HCEC 1CT (cell line): ENCODE results near the gene TMEM132D.
"Not testable (repeated sequence)": the region's sequence is repeated elsewhere in the genome, so short reads cannot be mapped to it uniquely, and the experiment has no call there.

Source experiments
- DNase-seq: peaks from one replicate; pipeline ENCODE4 v3.0.0-alpha.2; 2017

The TMEM132D gene

DNA sequence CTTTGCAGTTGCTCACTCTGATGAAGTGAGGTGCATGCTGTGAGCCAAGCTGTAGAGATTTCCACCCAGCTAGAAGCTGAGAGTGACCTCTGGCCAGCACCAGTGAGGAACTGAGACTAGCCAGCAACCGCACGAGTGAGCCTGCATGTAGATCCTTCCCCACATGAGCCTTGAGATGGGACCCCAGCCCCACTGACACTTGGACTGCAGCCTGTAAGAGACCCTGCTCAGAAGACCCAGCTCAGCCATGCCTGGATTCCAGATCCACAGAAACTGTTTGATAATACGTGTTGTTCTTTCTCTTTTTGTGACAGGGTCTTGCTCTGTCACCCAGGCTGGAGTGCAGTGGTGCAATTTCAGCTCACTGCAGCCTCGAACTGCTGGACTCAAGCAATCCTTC is 821.4 kb downstream of the TMEM132D start:
- DNase-seq: no peak

DNA sequence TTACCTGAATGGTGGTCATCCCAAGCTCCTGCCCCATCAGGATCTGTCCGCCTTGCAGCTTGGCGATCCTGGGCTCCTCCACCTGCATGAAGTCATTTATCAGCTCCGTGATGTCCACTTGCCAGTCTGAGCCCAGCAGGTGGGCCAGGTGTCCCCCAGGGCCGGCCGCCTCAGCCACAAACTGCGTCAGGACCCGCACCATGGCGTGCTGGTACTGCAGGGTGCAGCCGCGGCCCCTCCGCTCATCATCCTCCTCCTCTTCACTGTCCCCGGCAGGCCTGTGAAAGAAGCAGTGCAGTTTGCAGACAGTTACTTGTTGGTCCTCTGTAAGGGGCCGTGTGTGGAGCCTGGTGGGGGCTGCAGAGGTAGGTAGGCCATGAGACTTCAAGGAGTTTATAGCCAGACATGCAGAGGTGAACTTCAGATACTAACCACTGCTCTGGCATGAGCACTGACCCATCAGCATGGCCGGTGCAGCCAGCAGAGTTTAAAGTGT is 822.0 kb downstream of the TMEM132D start:
- DNase-seq: no peak

DNA sequence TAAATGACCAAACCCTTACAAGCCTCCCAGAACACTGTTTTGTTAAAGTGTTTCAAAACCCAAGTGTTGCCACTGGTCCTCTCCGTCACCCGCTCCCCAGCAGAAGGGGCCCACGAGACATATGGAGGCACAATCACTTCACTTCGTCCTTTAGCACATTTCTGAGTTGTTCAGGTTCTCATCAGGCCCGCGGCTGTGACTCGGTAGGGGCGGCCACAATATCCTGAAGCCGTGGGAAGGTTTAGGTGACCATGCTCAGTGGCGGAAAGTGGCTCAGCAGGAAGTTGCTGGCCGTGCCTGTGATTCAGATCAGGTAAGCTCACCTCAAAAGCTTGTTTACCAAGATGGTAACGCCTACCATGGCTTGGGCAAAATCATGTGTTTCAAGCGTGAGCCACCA is 823.0 kb downstream of the TMEM132D start:
- no peak for DNase-seq

DNA sequence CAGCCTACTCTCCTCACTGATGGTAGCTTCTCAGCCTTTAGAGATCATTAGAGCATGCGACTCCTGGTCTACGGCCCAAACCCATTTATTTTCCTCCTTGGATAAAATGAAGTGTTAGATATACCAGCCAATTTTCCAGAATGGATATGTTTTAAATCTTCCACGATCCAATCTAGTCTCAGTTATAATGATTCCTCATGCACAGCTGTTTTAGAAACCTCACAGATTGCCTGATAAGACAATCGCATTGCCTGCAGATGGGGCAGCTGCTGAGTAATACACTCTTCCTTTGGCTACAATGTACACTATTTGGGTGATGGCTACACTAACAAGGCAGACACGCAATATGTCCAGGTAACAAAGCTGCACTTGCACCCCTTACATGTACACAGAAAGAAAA is 823.4 kb downstream of the TMEM132D start:
- DNase-seq: no peak

DNA sequence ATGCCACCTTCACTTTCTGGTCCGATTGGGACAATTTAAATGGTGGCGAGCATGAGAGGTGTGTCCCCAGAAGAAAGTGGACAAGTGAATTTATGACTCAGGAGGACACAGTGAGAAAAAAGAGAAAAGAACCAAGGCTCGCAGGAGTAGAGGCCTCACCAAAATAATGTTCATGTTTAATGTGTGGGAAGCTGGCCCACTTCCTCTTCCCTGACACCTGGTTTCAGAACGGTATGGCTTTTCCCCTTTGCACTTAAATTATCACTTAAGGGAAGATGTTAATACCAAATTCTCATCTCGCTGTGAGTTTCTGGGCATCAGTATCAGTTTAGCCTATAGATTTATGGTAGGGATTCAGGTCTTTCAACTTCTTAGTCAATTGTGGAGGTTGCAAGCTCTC is 824.1 kb downstream of the TMEM132D start:
- DNase-seq: no peak

DNA sequence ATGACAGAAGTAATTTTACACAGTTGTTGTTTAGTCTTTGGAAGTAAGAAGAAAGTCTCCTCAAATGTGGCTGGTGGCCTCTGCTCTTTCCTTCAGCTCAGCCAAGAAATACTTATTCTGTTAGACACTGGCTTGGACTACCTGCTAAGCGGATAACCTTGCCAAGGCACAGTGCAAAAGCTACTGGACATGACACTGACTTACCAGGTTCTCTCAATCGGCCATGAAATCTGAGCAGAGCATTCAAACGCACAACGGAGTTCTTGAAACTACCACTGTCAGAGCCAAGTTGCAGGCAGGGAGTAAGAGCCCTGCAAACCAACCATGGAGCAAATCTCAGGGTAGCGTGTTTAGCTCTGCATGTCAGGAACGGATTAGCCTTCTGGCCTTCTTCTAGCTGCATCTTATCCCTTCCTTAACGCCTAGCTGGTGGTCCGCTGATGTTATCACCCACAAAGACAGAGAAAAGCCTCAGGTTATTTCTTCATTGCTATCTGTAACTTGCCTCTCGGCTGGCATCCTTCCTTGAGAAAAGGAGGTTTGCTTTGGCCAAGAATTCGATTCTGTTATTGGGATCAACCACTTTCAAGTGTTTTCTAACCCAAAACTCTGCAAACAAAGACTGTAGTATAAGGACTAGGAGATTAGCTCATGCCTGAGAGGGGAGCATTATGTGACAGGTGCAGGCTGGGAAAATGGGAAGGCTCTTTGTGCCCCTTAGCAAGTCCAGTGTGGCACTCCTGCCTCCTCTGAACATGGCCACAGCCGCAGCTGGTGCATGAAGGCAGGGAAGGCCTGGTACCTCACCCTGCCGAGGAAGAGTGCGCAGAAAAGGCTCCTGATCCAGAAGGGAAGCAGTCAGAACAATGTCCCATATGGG is 827.1 kb downstream of the TMEM132D start:
- no peak for DNase-seq

DNA sequence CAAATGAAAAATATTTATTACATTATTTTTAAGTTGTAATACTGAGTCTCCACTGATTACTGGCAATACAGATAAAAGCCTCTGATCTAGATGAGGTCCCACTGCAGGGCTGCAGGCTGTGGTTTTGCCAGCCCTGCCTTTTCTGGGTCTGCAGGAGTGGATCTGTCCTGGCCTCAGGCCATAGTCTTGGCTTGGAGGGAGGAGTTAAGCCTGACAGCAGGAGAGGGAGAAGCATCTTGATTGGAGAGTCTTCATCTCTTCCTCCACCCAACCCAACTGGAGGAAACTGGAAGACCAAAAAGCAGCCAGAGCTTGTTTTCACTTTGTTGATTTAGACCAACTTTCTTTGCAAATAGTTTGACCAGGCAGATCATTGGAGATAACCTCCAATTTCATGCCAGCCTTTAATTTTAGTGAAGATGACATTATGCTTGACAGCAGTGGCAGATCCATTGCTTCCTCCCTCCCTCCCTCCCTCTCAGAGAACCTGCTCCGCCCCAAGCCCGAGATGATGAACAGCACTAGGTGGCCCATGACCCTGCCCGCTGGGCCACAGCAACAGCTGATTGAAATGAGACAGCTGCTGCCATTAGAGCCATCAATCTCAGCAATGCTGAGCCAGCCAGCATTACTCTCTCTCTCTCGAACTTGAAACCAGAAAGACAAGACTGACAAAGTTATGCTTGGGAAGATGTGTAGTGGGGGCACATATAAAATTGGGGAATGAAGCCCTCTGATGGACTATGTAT is 828.2 kb downstream of the TMEM132D start:
- DNase-seq: no peak

DNA sequence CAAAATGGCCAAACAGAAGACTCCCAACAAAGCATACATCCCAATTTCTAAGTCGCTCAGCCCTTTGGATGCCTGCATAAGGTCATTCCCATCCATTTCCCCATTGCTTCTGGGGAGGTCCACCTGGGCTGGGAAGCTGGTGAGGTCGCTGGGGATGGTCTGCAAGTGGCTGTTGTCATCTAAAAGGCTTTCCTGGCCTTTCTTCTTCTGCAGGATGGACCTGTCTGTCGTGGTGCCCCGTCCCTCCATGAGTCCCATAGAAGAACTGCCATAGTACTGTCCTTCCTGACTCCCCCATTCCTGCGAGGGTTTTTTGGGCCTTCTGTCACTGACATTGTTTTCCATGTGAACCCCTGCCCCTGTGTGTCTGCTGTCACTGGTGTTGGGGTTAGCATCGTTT is 829.4 kb downstream of the TMEM132D start:
- DNase-seq: no peak

DNA sequence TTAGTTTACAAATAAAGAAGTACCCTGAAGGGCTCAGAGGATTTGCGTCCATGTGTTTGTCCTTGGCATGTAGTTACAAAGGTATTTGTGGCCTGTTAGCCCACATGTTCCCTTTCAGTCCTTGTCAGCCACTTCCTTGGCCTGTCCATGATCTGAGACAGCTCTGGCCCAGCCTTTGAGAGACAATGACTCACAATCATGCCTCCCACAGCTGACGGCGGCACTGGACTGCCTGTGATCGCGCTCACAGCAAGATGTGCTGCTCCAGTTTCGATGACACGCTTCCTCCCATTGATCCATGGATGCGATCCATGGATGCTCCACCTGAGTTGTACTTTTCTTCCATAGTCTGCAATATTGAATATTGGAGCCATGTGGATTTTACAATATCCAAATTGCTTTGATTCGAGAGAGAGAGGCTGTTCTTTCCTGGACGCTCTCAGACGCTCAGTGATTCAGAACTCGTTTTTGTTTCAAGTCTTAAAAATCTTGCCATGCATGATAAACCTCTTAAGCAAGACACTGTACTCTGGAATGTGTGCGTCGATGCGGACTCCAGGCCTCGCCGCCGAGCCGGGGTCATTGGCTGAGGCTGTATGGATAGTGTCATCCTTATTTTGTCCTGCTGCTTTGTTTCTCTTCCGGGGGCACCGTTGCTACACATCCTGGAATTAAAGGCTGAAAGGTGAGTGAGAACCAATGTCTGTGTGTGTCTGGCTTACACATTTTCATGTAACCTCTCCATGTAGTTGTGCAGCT is 830.5 kb downstream of the TMEM132D start:
- DNase-seq: no peak

DNA sequence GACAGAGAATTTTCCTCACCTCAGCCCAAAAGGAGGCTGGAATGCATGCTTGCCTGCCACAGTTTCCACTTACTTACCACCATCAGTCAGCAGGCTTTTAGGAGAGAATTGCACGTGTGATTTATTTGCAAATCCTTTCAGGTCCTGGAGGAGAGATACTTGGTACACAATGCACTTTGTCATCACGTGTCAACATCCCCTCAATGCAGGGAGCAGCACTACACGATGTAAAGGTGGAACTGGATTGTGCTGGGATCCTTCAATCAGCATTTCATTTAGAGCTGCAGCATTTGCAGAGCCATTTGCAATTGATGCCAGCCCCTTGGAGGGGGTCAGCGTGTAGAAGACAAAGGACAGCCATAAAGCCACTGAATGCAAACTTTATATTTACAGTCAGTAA is 832.5 kb downstream of the TMEM132D start:
- no peak for DNase-seq

DNA sequence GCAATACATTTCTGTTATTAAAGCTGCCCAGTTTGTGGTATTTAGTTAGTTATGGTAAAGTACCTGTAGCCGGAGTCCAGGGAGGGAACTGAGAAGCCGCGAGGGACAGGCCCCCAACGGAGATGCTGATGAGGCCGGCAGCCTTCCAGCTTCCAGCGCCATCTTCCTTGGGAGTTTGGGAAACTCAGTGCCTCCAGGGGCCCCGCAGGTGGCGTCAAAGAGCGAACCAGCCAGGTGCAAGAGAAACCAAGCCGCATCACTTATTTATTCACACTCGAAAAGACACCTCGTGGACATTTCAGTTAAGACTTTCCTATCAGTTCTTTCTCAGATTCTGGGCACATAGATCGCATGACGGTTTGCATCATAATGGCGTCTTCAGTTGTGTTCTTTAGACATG is 833.9 kb downstream of the TMEM132D start:
- no peak for DNase-seq

DNA sequence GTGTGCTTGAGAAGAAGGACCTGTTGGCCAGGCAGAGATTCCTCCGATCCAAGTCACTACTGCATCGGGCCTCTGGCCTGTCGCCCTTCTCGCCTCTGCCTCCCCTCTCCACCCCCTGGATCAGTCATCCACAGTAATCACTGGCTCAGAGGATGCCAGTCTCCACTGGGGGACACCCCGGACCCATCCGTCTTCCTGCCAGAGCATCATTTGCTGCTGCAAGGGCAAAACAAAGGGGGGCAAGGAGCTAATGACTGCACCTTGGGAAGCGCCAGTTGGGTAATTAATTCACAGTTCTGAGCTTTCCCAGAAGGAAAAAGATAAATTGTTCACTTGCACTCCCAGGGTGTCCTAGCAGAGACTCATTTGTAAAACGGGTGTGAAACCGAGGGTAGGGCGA is 835.1 kb downstream of the TMEM132D start:
- DNase-seq: no peak

DNA sequence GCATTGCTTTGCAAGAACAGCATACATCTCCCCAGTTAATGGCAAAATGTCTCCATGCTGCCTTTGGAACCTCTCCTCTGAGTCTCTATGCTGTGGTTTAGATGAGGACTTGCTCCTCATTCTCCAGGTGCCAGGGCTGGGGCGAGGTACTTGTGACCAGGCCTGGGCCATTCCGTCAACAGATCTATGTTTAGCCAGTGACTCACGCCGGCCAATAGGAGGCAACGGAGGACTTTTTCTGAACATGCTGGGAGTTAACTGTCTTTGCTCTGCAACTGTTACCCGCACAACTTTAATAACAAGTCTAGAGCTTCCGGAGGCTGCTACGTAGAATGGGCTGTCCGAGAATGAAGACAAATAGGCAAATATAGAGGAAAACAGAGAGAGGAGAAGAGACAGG is 836.3 kb downstream of the TMEM132D start:
- no peak for DNase-seq

DNA sequence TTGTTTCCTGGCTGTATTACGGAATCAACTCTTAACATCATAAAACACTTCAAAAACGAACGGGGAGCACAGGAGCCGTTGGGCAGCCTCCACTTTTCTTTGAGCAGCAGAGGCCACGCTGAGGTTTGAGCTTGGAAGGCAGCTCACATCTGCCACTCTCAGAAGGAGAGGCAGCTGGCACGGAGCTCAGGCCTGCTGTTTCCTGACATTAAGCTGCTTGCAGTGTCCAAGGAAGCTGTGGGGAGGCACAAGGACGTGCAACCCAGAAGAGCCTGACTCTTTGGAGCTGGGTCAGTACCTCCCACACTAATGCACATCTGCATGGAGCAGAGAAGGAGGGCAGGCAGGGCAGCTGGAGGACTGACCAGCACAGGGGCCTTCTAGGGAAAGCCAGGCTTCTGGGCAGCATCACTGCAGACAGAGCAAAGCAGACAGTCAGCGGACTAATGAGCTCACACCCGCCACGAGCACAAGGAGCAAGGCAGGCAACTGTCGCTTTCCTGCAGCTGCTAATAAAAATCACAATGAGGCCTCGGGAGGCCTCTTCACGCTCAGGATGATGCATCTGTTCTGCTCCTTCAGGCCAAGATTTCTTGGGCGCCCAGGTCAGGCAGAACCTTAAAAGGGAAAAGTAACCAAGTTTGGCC is 839.5 kb downstream of the TMEM132D start:
- DNase-seq: no peak

DNA sequence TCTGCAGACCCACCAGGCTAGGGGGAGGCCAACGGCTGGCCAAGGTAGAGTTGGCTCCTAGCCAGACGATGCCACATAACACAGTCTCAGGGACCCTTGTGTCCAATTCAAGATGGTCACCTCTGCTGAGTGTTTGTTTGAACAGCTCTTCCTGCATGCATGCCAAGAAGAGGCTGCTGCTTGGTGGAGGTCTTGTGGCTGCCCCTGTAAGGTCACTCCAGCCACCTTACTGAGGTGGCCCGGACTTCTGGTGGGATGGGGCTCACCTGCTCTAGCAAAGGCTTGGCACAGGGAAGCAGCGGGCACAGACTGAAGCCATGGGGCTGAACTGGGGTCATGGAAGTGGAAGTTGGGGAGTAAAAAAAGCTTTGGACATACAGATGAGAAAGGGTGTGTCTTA is 840.2 kb downstream of the TMEM132D start:
- no peak for DNase-seq

DNA sequence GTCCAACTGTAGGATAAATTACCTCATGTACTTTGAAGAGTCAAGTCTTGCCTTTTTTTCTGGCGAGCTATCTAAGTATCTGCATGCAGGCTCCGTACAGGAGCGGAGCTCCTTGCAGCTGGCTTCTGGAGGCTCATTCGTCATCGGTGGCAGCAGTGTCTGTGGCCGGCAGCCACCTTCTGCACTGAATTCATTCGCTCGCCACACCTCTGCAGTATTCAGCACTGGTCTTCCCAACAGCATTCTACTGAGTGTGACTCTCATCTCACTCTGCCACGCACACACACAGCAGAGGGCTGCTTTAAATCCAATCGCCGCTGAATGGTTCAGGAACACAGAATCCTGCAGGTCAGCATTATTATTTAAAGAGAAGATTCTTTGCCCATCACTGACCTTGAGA is 850.6 kb downstream of the TMEM132D start:
- DNase-seq: no peak

DNA sequence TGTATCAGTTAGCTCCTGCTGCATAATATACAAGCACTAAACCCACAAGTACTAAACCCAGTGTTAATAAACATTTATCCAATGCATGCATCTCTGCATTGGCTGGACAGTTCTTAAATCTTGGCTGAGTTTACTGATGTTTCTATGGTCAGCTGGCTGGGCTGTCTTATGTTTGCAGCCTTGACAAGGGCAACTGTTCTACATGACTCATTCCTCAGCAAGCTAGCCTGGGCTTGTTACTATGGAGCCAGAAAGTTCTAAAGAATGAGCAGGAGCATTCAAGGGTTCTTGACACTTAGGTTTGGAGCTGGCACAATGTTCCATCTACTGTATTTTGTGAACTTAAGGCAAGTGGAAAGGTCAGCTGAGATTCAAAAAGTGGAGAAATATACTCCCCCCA is 851.5 kb downstream of the TMEM132D start:
- no peak for DNase-seq

DNA sequence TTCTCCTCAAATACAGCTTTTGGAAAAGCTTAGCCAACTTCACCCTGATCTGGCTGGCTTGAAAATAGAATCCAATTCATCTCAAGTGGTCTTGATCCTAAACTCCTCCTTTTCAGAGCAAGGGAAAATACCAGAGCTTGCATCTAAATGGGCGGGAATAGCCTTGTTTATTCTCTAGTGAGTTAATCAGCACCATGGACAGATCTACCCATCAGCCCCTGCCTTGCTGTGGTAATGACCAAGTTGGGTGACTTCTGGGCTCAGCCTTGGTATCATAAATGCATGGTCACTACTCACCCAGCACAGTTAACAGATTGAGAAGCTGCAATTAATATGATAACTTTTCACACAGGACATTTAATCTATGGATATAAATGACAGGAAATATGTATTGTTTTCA is 853.9 kb downstream of the TMEM132D start:
- no peak for DNase-seq

DNA sequence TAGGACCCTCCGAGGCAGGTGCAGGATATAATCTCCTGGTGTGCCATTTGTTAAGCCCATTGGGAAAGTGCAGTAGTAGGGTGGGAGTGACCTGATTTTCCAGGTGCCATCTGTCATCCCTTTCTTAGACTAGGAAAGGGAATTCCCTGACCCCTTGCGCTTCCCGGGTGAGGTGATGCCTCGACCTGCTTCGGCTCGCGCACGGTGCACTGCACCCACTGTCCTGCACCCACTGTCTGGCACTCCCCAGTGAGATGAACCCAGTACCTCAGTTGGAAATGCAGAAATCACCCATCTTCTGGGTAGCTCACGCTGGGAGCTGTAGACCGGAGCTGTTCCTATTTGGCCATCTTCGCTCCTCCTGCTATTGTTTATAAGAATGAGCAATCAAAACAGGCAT is 860.5 kb downstream of the TMEM132D start:
- not testable (repeated sequence) for DNase-seq

DNA sequence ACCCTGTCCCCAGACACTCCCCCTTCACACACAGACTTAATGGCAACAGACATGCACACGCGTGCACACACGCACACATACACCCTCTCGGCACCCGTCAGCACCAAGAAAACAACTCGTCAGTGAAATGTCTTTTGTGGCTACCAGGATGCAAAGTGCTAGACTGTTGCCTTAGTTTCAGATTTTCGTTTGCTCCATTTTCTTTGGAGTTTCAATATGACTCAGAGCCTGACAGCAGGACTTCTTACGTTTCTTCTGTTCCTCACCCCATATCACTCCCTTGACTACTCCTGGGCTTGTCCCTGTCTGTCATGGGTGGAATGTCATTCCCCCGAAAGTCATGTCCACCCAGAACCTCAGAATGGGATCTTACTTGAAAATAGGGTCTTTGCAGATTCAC is 867.7 kb downstream of the TMEM132D start:
- no peak for DNase-seq

DNA sequence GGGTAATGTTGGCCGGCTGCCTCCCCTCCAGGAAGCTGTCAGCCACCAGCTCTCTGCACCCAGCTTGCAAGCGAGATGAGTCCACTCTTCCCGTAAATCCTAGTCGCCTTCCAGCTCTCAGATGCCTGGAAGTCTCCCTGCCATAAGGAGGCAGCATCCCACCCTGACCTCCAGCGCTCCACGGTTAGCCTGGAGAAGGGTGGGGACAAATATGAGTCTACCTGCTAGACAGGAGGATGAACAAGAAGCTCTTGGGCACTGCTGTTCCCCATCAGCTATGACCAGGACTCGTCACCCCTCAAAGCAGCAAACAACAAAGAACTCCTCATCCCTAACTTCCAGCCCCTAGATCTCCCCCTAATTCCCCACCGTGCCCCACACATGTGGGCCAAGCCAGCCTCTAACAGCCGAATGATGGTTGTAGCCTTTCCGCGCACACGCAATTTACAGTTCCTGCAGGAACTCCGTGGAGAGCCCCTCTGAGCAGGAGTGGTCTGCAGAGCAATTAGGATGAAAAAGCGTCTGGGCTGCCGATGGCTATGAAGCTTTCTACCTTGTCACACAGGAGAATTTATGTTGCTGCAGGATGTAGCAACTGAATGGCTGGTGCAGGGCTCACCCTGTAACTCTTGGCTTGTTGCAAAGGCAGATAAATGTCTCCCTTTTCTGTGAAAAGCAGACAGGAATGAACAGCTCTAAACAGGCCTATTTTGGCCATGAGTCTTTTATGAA is 869.1 kb downstream of the TMEM132D start:
- no peak for DNase-seq

DNA sequence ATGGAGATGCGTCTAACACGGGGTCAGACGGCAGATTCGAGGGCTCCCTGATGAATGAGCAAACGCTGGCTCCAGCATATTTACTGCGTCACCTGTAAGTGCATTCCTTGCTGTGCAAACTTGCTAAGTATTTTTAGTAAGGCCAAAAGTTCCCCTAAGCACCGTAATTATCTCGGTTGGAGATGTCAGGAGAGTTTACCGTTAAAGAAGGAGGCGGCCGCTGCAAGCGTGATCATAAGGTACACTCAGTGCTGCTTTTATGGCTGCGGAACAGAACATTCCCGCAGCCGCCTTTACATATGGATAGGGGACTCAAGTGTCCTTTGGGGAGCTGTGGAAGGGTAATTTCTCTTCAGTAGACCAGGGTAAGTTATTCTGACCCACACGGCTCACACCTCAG is 875.0 kb downstream of the TMEM132D start:
- no peak for DNase-seq
